Cardiac septum (tissue), 1 donor: ENCODE measurements around the gene AKAP13. TPM values are rescaled to one million over a fixed set of nuclear protein-coding genes. Genes with fewer than 3 reads are reported as not detected.
A peak's percentile ranks its signal among the peaks of the same experiment; 100 is the strongest.
"Not testable (repeated sequence)": the region's sequence is repeated elsewhere in the genome, so short reads cannot be mapped to it uniquely, and the experiment has no call there.

Experiments used
- DNase-seq: peaks from one replicate; pipeline ENCODE4 v3.0.0-alpha.2; 2020; ENCODE audit warnings: low spot score
- intact Hi-C: fragments of 100-400 bp; cut with DNase I; formaldehyde crosslinking; loops from one replicate; pipeline ENCODE4 v1.14.0; 2022
- total RNA-seq: library from RNA; stranded (reverse); fragmentation: NEBNext Ultra II Directional; extraction: Animal tissue kit (Norgen Biotek cat#: 25700); gene quantifications from one replicate; pipeline ENCODE4 v1.2.1, GENCODE V29; 2021
- donor health status: DM: no; HTN: no; CAD: no.

AKAP13 gene
- total RNA-seq, 1 donor from 2014 or later, result 458 TPM

- DNase-seq, intact Hi-C loops: not testable (repeated sequence)
These were observed 32.9 kb upstream of the AKAP13 start for GRCh38 chr15:85347264-85348047.

- intact Hi-C loops, DNase-seq: not testable (repeated sequence)
These were observed 32.2 kb upstream of the AKAP13 start for GRCh38 chr15:85348048-85348766.

- intact Hi-C loops, DNase-seq: not testable (repeated sequence)
These were observed 31.3 kb upstream of the AKAP13 start for GRCh38 chr15:85349062-85349461.

GRCh38 chr15:85350395-85350794 is 30.0 kb upstream of the AKAP13 start:
- intact Hi-C loops, result no loop called here
- DNase-seq, result no peak

GRCh38 chr15:85351501-85351900 is 28.9 kb upstream of the AKAP13 start:
- DNase-seq, intact Hi-C loops: not testable (repeated sequence)

- DNase-seq, result no peak
- intact Hi-C loops, result no loop called here
These were observed 28.4 kb upstream of the AKAP13 start for GRCh38 chr15:85351965-85352364.

- no peak for DNase-seq
- intact Hi-C loops, result no loop called here
These were observed 26.9 kb upstream of the AKAP13 start for GRCh38 chr15:85353516-85353915.

GRCh38 chr15:85354461-85354860 is 25.9 kb upstream of the AKAP13 start:
- intact Hi-C loops, result no loop called here
- no peak for DNase-seq

- intact Hi-C loops, result no loop called here
- no peak for DNase-seq
These were observed 25.5 kb upstream of the AKAP13 start for GRCh38 chr15:85354948-85355347.

- intact Hi-C loops, result no loop called here
- no peak for DNase-seq
These were observed 24.1 kb upstream of the AKAP13 start for GRCh38 chr15:85356276-85356675.

- intact Hi-C loops, result loop anchor here (2.0 kb wide), 1 partner anchor 25 kb away; no protein-coding TSS in a partner anchor
- DNase-seq, result no peak
These were observed 19.1 kb upstream of the AKAP13 start for GRCh38 chr15:85361323-85361722.

GRCh38 chr15:85362436-85363081 is 17.8 kb upstream of the AKAP13 start:
- intact Hi-C loops, result no loop called here

GRCh38 chr15:85365980-85366379 is 14.4 kb upstream of the AKAP13 start:
- intact Hi-C loops, result no loop called here
- no peak for DNase-seq

More at GRCh38 chr15:85362436-85363081, 17.8 kb upstream of the AKAP13 start:
- no peak for DNase-seq

GRCh38 chr15:85367741-85368140 is 12.7 kb upstream of the AKAP13 start:
- intact Hi-C loops, result no loop called here
- no peak for DNase-seq

GRCh38 chr15:85374831-85375230 is 5.6 kb upstream of the AKAP13 start:
- no peak for DNase-seq
- intact Hi-C loops, result no loop called here

- DNase-seq, result no peak
- intact Hi-C loops, result no loop called here
These were observed 3.1 kb upstream of the AKAP13 start for GRCh38 chr15:85377269-85377668.

- no peak for DNase-seq
- intact Hi-C loops, result no loop called here
These were observed 2.4 kb upstream of the AKAP13 start for GRCh38 chr15:85377986-85378385.

- intact Hi-C loops, result loop anchor here (2.0 to 10.0 kb wide), 2 partner anchors 43 to 115 kb away; no protein-coding TSS in a partner anchor
These were observed 836 bp upstream of the AKAP13 start for GRCh38 chr15:85379403-85380131.

GRCh38 chr15:85380812-85381642 is 624 bp downstream of the AKAP13 start:
- intact Hi-C loops, result loop anchor here (2.0 to 10.0 kb wide), 2 partner anchors 44 to 114 kb away; no protein-coding TSS in a partner anchor
- peak; percentile 82 for DNase-seq

More at GRCh38 chr15:85379403-85380131, 836 bp upstream of the AKAP13 start:
- DNase-seq, result no peak
